Right ventricle myocardium inferior (tissue), 1 donor: ENCODE measurements around the gene PRDM12. TPM values are rescaled to one million over a fixed set of nuclear protein-coding genes. Genes with fewer than 3 reads are reported as not detected.

Source experiments
- ATAC-seq: fragments of 200-7000 bp; cut with Tn5 transposase; one replicate; pipeline ENCODE4 v1.9.1; 2020; ENCODE audit warnings: mild to moderate bottlenecking, moderate library complexity
- DNase-seq: peaks from one replicate; pipeline ENCODE4 v3.0.0; 2021; ENCODE audit errors: missing footprints
- intact Hi-C: fragments of 100-400 bp; cut with DNase I; formaldehyde crosslinking; loops from one replicate; pipeline ENCODE4 v1.11.0; 2022
- total RNA-seq: library from RNA; stranded (reverse); fragmentation: NEBNext Ultra II Directional; extraction: Animal tissue kit (Norgen Biotek cat#: 25700); gene quantifications from one replicate; pipeline ENCODE4 v1.2.1, GENCODE V29; 2021
- donor health status: DM: no; HTN: yes; CAD: no; lungs with severe emphysema.

Gene PRDM12
- total RNA-seq, 1 donor from 2014 or later: not detected

DNA sequence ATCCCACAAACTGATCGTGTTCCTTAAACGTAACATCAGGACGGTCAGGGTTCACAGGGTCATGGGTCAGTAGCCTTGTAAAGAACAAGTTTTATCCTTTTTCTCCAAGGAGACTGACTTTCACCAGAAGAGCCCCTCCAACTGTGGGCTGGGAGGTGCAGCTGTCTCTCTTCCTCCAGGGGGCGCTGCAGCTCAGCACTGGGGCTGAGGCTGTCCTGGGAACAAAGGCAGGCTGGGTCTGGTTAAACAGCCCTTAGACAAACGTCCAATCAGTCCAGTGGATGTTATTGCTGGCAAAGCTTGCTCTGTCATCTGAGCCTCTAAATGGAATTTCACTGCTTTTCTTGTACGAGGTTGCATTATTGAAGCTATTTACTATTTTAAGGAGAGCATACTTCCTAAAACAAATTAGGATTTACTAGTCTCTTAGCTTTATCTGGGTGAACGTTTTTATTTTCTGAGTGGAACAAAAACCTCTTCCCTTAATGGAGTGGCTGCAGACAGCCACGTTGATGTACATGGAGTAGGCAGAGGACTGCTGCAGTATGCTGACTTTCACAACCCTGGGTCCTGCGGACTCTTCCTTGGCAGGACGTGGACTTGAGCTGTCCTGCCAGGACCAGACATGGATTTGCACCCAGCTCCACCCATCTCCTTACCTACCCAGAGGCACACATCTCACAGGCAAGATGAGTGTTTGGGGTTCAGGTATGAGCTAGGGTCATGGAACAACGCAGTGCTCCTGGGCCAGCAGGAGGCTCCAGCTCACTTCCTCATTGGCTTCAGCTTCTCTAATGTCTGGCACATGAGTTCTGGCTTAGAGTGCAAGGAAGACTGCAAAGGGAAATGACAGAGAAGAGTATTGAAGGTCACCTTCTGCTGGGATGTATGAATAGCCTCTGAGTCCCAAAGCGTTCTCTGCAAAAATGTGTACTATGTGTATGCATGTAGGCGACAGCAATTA lies 36.9 kb downstream of the PRDM12 start:
- peak; percentile 86 for DNase-seq
- peak; percentile 86 for ATAC-seq
- intact Hi-C loops: loop anchor here (2.0 kb wide), 2 partner anchors 297 to 345 kb away; no protein-coding TSS in a partner anchor

DNA sequence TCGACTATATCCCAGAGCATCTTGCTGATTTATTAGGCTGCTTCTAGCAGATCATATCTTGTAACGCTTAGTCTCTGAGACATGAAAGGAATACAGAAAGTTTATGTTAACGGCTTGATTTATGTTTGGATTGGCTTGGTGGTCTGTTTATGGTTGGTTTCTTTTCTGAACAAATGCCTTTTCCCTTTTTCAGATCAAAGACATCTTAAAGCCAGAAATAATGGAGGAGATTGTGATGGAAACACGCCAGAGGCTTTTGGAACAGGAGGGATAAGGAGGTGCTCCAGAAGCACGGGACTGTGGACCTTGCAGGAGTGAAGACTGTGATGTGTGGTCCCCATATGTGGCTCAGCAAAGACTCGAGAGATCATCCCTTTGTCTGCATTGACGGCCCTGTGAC lies 39.1 kb downstream of the PRDM12 start:
- no peak for DNase-seq
- intact Hi-C loops: no loop called here
- no peak for ATAC-seq

DNA sequence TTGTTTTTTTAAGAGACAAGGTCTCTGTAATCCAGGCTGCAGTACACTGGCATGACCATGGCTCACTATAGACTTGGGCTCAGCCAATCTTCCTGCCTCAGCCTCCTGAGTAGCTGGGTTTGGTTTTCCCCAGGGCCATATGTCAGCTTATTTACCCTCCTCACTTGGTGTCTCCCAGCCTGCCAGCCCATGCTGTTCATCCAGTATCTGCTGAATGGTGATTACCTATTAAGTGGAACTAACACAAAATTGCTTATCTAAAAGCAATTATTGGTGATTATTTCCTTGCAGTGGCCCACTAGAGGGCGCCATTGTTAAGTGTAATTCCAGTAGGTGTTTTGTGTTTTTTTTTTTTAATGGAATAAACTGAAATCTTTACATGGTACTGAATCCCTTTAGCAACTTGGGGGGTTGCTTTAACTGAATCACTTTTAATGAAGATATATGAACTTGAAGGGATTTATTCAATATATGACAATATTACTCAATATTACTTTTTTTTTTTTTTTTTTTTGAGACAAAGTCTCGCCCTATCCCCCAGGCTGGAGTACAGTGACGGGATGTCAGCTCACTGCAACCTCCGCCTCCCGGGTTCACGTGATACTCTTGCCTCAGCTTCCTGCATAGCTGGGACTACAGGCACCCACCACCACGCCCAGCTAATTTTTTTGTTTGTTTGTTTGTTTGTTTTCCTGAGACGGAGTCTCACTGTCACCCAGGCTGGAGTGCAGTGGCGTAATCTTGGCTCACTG lies 43.0 kb downstream of the PRDM12 start:
- intact Hi-C loops: loop anchor here (1.0 kb wide), 1 partner anchor 156 kb away; no protein-coding TSS in a partner anchor
- ATAC-seq (no peak), DNase-seq (no peak)

DNA sequence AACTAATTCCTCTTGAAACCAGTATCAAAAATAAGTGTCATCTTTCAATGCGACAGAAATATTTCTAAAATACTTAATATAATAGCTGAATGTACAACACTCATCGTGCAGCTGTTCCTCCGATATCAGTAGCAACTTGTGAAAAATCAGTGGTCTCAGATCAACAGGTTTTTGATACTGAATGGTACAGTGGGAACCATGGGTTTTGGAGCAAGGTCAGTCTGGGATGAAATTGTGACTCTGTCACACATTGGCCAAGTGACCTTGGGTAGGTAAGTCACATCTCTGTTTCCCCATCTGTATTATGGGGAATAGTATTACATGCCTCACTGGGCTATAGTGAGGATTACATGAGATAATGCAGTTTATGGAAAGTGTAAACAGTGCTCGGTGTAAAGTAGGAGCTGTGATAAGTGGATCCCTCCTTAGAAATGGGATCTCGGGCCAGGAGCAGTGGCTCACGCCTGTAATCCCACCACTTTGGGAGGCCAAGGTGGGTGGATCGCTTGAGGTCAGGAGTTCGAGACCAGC lies 46.5 kb downstream of the PRDM12 start:
- intact Hi-C loops: loop anchor here (5.0 to 10.0 kb wide), 2 partner anchors 56 to 124 kb away; partner anchors contain the start of gene ABL1
- DNase-seq: no peak
- ATAC-seq: no peak

DNA sequence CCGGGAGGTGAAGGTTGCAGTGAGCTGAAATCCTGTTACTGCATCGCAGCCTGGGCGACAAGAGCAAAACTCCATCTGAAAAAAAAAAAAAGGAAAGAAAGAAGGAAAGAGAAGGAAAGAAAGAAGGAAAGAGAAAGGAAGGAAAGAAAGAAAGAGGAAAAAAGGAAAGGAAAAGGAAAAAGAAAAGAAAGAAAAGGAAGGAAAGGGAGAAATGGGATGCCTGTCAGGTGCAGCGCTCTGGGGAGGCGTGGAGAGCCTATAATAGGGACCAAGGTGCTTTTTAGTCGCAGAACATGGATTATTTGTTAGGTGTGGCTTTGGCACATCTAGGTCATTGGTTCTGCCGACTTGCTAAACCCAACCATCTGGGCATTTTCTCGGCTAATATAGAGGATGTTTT lies 47.1 kb downstream of the PRDM12 start:
- ATAC-seq (no peak), DNase-seq (no peak)
- intact Hi-C loops: loop anchor here (5.0 to 10.0 kb wide), 2 partner anchors 56 to 123 kb away; partner anchors contain the start of gene ABL1

DNA sequence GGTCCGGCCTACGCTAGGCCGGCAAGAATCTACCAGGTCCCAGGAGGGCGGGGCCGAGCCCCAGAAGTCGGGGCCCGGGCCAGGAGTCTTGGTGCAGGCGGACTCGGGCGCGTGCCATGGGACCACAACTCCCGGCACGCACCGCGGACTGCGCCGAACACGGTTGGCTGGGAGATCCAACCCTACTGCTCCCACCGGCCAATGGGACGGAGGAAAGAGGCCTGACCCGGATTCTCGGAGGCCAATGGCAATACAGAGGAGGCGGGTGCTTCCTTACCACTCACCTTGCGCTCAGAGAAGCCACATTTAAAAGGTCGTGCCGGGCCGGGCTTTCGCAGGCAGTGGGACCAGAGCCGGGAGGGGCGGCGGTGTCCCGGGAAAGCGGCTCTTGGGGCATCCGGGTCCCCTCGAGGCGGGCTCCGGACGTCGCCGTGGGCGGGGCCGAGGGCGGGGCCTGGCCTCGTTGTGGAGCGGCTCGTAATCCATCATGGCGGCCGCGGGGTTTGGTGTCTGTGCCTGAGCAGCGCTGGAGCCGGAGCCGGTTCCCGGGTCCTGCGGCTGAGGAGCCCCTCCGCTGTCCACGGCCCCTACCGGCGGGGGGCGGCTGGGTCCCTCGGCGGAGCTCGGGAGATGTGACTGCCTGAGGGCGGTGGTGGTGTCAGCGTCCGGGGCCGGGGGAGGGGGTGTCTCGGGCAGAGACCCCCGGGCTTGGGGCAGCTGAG lies 48.3 kb downstream of the PRDM12 start:
- peak; percentile 99 for DNase-seq
- intact Hi-C loops: loop anchor here (5.0 to 10.0 kb wide), 2 partner anchors 55 to 122 kb away; partner anchors contain the start of gene ABL1
- peak; percentile 97 for ATAC-seq

DNA sequence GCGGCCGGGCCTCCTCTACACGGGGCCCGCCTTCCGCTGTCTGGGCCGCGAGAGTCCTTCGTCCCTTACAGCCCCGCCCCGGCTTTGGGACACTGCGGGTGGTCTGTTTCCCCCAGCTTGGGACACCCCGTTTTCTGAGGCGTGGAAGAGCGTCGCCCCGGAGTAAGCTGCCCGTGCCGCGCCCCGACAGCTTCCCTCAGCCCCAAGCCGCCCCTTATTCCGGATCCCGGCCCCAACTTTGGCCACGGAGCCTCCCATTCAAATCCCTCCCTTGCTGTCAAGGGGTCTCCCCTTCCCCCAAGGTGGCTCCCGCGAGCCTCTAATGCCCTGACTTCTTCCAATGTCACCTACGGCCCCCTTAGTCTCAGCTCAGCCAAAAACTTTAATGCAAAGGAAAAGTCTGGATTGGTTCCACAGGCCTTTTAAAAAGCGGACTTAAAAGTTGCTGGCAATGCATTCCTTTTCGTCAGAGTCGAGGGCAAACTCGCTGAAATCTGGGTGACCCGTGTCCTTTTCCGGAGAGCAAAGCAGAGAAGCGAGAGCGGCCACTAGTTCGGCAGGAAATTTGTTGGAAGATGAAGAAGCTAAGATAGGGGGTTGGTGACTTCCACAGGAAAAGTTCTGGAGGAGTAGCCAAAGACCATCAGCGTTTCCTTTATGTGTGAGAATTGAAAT lies 49.0 kb downstream of the PRDM12 start:
- ATAC-seq (no peak), DNase-seq (no peak)
- intact Hi-C loops: loop anchor here (5.0 to 10.0 kb wide), 2 partner anchors 54 to 121 kb away; partner anchors contain the start of gene ABL1

DNA sequence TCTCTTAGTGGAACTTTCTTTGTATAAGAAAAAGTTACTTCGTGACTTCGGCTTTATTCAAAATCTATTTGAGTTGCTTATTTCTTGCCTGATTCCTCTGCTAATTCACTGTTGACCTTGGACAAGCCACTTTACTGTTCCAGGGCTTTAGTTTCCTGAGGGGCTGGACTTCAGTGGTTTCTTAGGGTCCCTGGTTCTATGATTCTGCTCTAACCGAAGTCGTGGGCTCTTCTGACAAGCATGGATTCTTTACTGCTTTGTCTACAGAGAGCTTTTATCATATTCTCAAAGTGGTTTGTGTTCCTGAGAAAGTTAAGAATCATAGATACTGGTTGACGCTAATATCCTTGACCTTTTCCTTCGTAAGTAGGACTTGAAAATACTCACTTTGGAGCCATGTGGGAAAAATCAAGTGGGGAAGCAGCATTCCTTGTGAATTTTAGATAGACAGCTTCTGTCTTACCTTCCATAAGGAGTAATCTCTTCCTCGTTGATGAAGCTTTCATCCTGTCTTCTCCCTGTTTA lies 50.3 kb downstream of the PRDM12 start:
- intact Hi-C loops: loop anchor here (5.0 to 10.0 kb wide), 3 partner anchors 53 to 120 kb away; partner anchors contain the start of gene ABL1
- DNase-seq: no peak
- no peak for ATAC-seq

DNA sequence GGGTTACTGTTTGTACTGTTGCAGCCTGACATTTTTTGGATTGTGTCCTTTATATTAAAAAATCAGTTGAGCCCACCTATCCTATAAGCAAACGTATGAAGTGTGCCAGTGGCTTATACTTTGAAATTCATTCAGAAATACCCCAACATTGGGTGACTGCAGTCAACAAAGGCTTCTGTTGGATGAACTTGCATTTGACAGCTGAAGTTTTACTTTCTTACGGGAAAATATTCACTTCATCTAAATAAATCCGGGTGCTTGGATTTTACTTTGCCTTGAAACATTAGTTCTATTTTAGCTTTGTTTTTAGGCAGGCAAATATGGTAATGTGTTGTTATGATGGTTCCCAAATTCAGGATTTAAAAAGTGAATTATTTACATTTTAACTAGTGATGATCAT lies 50.9 kb downstream of the PRDM12 start:
- intact Hi-C loops: loop anchor here (5.0 to 10.0 kb wide), 2 partner anchors 72 to 120 kb away; partner anchors contain the start of gene ABL1
- no peak for ATAC-seq

DNA sequence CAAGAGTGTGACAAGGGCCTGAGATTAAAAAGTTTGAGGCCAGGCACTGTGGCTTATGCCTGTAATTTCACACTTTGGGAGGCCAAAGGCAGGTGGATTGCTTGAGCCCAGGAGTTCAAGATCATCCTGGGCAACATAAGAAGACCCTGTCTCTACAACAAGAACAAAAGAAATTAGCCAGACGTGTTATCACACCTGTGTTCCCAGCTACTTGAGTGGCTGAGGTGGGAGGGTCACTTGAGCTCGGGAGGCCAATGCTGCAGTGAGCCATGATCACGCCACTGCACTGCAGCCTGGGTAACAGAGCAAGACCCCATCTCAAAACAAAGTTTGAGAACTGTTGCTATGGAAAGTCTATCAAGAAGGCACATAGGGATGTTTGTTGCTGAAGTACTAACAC lies 54.2 kb downstream of the PRDM12 start:
- no peak for ATAC-seq
- intact Hi-C loops: loop anchor here (5.0 to 10.0 kb wide), 2 partner anchors 69 to 116 kb away; partner anchors contain the start of gene ABL1

More for the DNA sequence above, 50.9 kb downstream of the PRDM12 start:
- no peak for DNase-seq

DNA sequence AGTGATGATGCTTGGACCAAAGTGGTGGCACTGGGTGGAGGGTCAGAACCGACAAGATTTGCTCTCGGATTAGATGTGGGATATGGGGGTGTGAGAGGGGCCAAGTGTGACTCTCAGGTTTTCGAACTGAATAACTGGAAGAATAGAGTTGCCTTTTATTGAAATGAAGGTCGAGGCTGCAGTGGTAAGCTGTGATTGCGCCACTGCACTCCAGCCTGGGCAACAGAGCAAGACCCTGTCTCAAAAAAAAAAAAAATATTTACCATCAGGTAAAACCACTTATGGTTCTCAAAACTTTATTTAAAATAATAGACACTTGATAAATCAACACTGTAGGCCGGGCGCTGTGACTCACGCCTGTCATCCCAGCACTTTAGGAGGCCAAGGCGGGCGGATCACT lies 56.4 kb downstream of the PRDM12 start:
- no peak for ATAC-seq

More for the DNA sequence above, 54.2 kb downstream of the PRDM12 start:
- no peak for DNase-seq

DNA sequence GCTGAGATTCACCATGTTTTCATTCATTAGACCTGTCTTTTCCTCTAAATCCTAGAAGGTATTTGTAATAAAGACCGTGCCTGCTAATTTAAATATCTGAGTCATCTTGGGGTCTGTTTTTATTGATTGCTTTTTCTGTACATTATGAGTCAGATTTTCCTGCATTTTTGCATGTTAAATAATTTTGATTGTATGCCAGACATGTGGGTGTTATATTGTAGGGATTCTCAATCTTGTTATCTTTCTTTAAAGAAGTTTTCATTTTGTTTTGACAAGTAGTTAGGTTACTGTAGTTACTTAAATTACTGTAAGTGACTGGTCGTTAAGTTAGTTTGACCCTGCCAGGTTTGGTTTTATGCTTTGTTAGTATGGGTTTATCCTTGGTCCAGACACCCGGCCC lies 64.3 kb downstream of the PRDM12 start:
- no peak for ATAC-seq
- no peak for DNase-seq
- intact Hi-C loops: no loop called here

More for the DNA sequence above, 56.4 kb downstream of the PRDM12 start:
- DNase-seq: peak; percentile 41
- intact Hi-C loops: no loop called here

DNA sequence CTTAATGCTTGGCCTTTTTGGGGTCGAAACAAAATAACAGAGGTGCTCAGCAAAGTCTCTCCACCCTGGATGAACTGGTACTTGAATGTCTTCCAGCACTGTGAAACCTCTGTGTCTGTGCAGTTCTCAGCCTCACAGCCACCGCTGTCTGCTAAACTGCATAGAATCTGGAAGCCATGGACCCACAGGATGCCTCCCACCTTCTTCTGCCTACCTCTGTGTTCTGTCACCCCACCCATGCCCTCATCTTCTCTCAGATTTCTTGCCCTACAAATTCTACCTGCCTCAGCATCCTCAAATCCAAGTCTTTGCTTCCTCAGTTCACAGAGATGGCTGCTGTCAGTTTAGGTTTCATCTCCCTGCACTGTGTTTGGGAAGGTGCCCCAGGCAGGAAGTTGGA lies 64.8 kb downstream of the PRDM12 start:
- ATAC-seq (no peak), DNase-seq (no peak)
- intact Hi-C loops: no loop called here

DNA sequence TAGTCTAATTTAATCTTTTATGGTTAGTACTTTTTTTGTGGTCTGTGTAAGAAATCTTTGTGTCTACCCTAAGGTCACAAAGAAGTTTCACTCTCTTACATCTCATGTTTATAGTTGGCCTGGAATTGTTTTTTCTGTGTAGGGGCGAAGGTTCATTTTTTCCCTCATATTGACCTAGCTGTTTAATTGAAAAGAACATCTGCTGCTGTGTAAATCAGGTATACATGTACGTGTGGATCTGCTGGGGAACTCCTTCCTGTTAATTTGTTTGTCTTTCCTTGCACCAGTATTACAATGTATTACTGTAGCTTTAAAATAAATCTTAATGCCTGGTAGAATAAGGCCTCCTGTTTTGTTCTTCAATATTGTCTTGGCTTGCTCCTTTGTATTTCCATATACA lies 67.0 kb downstream of the PRDM12 start:
- intact Hi-C loops: no loop called here
- DNase-seq (no peak), ATAC-seq (no peak)

DNA sequence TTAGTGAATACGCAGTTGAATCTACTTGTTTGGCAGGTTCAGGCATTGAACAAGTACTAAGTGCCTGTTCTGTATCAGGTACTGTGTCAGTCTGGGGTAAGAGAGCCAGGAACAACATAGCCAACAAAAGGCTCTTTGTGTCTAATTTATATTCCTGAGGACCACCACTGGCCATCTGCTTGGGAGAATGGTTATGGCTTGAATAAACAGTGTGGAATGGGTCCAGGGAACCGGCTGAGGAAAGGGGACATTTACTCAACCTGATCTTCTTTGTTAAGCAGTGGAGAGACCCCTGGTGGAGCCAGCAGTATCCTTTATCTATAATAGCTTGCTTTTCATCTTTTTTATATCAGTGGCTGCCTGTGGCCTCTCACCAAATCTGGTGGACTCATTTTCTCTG lies 67.7 kb downstream of the PRDM12 start:
- ATAC-seq (peak; percentile 23), DNase-seq (no peak)
- intact Hi-C loops: no loop called here
